OCI-LY7 (cell line): ENCODE measurements around the gene CSF1R.

ENCODE experiments used
- CTCF ChIP-seq: fragments of 200-600 bp; sonication (generic); conservative IDR thresholded peaks from 2 replicates; pipeline ENCODE4 v1.5.1; 2014; ENCODE audit warnings: mild to moderate bottlenecking, antibody characterized with exemption, low read length, moderate library complexity, mixed read lengths
- EZH2phosphoT487 ChIP-seq: fragments of 200-600 bp; sonication (generic); IDR thresholded peaks from 2 replicates; pipeline ENCODE4 v1.6.1; 2018; ENCODE audit warnings: low read depth, borderline replicate concordance, mild to moderate bottlenecking, mixed run types, antibody characterized with exemption, low read length, moderate library complexity, mixed read lengths

- TF ChIP-seq CTCF (no peak), EZH2phosphoT487 (no peak)
Observed at GRCh38 chr5:150058480-150059126, 27.8 kb downstream of the CSF1R start.
